Left lung (tissue), 10 donors: ENCODE results near the gene MAST4. TPM values are rescaled to one million over a fixed set of nuclear protein-coding genes. Genes with fewer than 3 reads are reported as not detected.

Source experiments
- ATAC-seq: fragments of 200-7000 bp; cut with Tn5 transposase; one replicate; pipeline ENCODE4 v1.9.1; 2020; ENCODE audit warnings: moderate library complexity
- DNase-seq, 4 donors: peaks; one replicate each; pipeline ENCODE4 v3.0.0-alpha.2; 2013 to 2020
- H3K27ac ChIP-seq, 2 donors: fragments of 200-600 bp; sonication (generic) in 1 of 2; one replicate each; pipeline versions ENCODE4 v1.5.0 to v1.8.0; 2020 to 2021
- H3K27me3 ChIP-seq, 2 donors: fragments of 200-600 bp; sonication (generic) in 1 of 2; one replicate each; pipeline versions ENCODE4 v1.5.0 to v1.8.0; 2020 to 2021
- H3K36me3 ChIP-seq, 2 donors: fragments of 200-600 bp; sonication (generic) in 1 of 2; one replicate each; pipeline versions ENCODE4 v1.5.0 to v1.8.0; 2020 to 2021
- H3K4me1 ChIP-seq, 2 donors: fragments of 200-600 bp; one replicate each; pipeline ENCODE4 v1.8.0; 2021
- H3K4me3 ChIP-seq, 2 donors: fragments of 200-600 bp; sonication (generic) in 1 of 2; one replicate each; pipeline versions ENCODE4 v1.5.0 to v1.8.0; 2020 to 2021; ENCODE audit warnings: mild to moderate bottlenecking in 1 of 2
- H3K9me3 ChIP-seq, 2 donors: fragments of 200-600 bp; sonication (generic) in 1 of 2; one replicate each; pipeline versions ENCODE4 v1.5.0 to v1.8.0; 2020 to 2021
- CTCF ChIP-seq, 2 donors: fragments of 200-600 bp; sonication (generic) in 1 of 2; IDR thresholded peaks; one replicate each; pipeline versions ENCODE4 v1.5.0 to v1.8.0; 2021; ENCODE audit warnings: antibody characterized with exemption in 2 of 2
- intact Hi-C, 2 donors: fragments of 100-400 bp; cut with DNase I; formaldehyde crosslinking; loops; one replicate each; pipeline versions ENCODE4 v1.11.2 to v1.14.2; 2022
- polyA plus RNA-seq, 6 donors: library from polyadenylated mRNA; unstranded; fragments of 120-200 nt; gene quantifications; one replicate each; pipeline ENCODE4 v1.2.1, GENCODE V29; 2013; ENCODE audit not compliant: insufficient read length in 6 of 6
- total RNA-seq, 2 donors: library from RNA; stranded (reverse); fragmentation: NEBNext Ultra II Directional; extraction: Animal tissue kit (Norgen Biotek cat#: 25700); gene quantifications; one replicate each; pipeline ENCODE4 v1.2.1, GENCODE V29; 2021
- donor health status: DM: no; HTN: yes; CAD: no.
- donor health status: DM: no; HTN: no; CAD: no.

MAST4 gene
- total and polyA plus RNA-seq, 8 donors: 47.7 to 57.6 (median 53.0) TPM

- no peak overlapping the region for H3K27ac ChIP-seq
- ATAC-seq (no peak), DNase-seq (no peak)
- peaks cover 0 to 3% of the 10 kb centered on the region in 2 donors for H3K4me1 ChIP-seq
- no peak for TF ChIP-seq CTCF (IDR thresholded peaks at IDR 0.05)
- intact Hi-C loops: no loop called here
- peaks cover 0 to 29% of the 10 kb centered on the region in 2 donors for H3K27me3 ChIP-seq
- H3K36me3 ChIP-seq: no peaks in the 10 kb centered on the region
- no peak overlapping the region for H3K4me3 ChIP-seq
- no peaks in the 10 kb centered on the region for H3K9me3 ChIP-seq
Observed at GRCh38 chr5:66602621-66603020, 6.4 kb downstream of the MAST4 start.

GRCh38 chr5:66603164-66603563, 7.0 kb downstream of the MAST4 start:
- no peak overlapping the region for H3K4me3 ChIP-seq
- no peak overlapping the region for H3K27ac ChIP-seq
- H3K9me3 ChIP-seq: no peaks in the 10 kb centered on the region
- no peaks in the 10 kb centered on the region for H3K4me1 ChIP-seq
- TF ChIP-seq CTCF (IDR thresholded peaks at IDR 0.05): no peak
- ATAC-seq (no peak), DNase-seq (no peak)
- peaks cover 0 to 24% of the 10 kb centered on the region in 2 donors for H3K27me3 ChIP-seq
- H3K36me3 ChIP-seq: no peaks in the 10 kb centered on the region
- intact Hi-C loops: no loop called here

- H3K36me3 ChIP-seq: no peaks in the 10 kb centered on the region
- TF ChIP-seq CTCF (IDR thresholded peaks at IDR 0.05): no peak
- no peaks in the 10 kb centered on the region for H3K9me3 ChIP-seq
- peaks cover 0 to 17% of the 10 kb centered on the region in 2 donors for H3K27me3 ChIP-seq
- ATAC-seq (no peak), DNase-seq (no peak)
- H3K4me1 ChIP-seq: no peaks in the 10 kb centered on the region
- no peak overlapping the region for H3K27ac ChIP-seq
- no peak overlapping the region for H3K4me3 ChIP-seq
- intact Hi-C loops: no loop called here
Observed at GRCh38 chr5:66603881-66604280, 7.7 kb downstream of the MAST4 start.

GRCh38 chr5:66606713-66607112, 10.5 kb downstream of the MAST4 start:
- ATAC-seq: no peak
- Histone ChIP-seq H3K27me3 (no peaks in the 10 kb centered on the region), H3K4me1 (no peaks in the 10 kb centered on the region), H3K27ac (no peak overlapping the region), H3K36me3 (no peaks in the 10 kb centered on the region), H3K4me3 (no peak overlapping the region), H3K9me3 (no peaks in the 10 kb centered on the region)
- TF ChIP-seq CTCF (IDR thresholded peaks at IDR 0.05): no peak
- intact Hi-C loops: no loop called here
- no peak for DNase-seq

GRCh38 chr5:66608501-66608900, 12.3 kb downstream of the MAST4 start:
- Histone ChIP-seq H3K4me3 (no peak overlapping the region), H3K36me3 (no peaks in the 10 kb centered on the region), H3K9me3 (no peaks in the 10 kb centered on the region), H3K27ac (no peak overlapping the region), H3K27me3 (no peaks in the 10 kb centered on the region), H3K4me1 (no peaks in the 10 kb centered on the region)
- ATAC-seq (no peak), DNase-seq (no peak)
- no peak for TF ChIP-seq CTCF (IDR thresholded peaks at IDR 0.05)
- intact Hi-C loops: no loop called here
